Measurements from ENCODE around the gene SLC2A13.

GRCh38 chr12:39839072-39839471 lies 266.8 kb downstream of the SLC2A13 start:
- TF ChIP-seq CTCF (tag by site-specific recombination; IDR thresholded peaks at IDR 0.05) (no peak), REST (tag by site-specific recombination; IDR thresholded peaks at IDR 0.05) (no peak), TCF7L2 (IDR thresholded peaks at IDR 0.05; ENCODE audit: borderline replicate concordance, low read depth, low read length) (no peak), ZNF274 (IDR thresholded peaks at IDR 0.05; ENCODE audit: low read length) (no peak), ZNF274 (tag by site-specific recombination; IDR thresholded peaks at IDR 0.05; ENCODE audit: borderline replicate concordance) (no peak)

All from HEK293 (cell line).